Gastrocnemius medialis (tissue), 4 donors: Measurements from ENCODE around the gene GSTM3. TPM values are rescaled to one million over a fixed set of nuclear protein-coding genes. Genes with fewer than 3 reads are reported as not detected.
"Not testable (repeated sequence)": the region's sequence is repeated elsewhere in the genome, so short reads cannot be mapped to it uniquely, and the experiment has no call there.

Experiments used
- ATAC-seq, 2 donors: fragments of 150-250 bp; one replicate each; pipeline ENCODE4 v1.9.1; 2016
- DNase-seq, 2 donors: peaks; one replicate each; pipeline ENCODE4 v3.0.0-alpha.2; 2019
- H3K27ac ChIP-seq, 4 donors: fragments of 200-600 bp; sonication (generic); 1 replicate in 1 of 4; 2 replicates in 3 of 4; pipeline ENCODE4 v1.5.1; 2016 to 2018; ENCODE audit warnings: mild to moderate bottlenecking in 2 of 4, moderate library complexity in 1 of 4
- H3K27me3 ChIP-seq, 3 donors: fragments of 200-600 bp; sonication (generic) in 2 of 3; 1 replicate in 1 of 3; 2 replicates in 2 of 3; pipeline versions ENCODE4 v1.5.1 to v1.6.0; 2016 to 2019; ENCODE audit warnings: mild to moderate bottlenecking in 1 of 3, moderate library complexity in 1 of 3
- H3K36me3 ChIP-seq, 2 donors: fragments of 200-600 bp; sonication (generic) in 1 of 2; one replicate each; pipeline ENCODE4 v1.5.1; 2017 to 2018
- H3K4me1 ChIP-seq, 2 donors: fragments of 200-600 bp; sonication (generic) in 1 of 2; one replicate each; pipeline ENCODE4 v1.5.1; 2016 to 2017; ENCODE audit warnings: mild to moderate bottlenecking in 2 of 2
- H3K4me3 ChIP-seq, 4 donors: fragments of 200-600 bp; sonication (generic) in 3 of 4; 1 replicate in 1 of 4; 2 replicates in 3 of 4; pipeline ENCODE4 v1.5.1; 2016 to 2019; ENCODE audit warnings: mild to moderate bottlenecking in 2 of 4
- H3K9me3 ChIP-seq, 3 donors: fragments of 200-600 bp; sonication (generic) in 2 of 3; 1 replicate in 1 of 3; 2 replicates in 2 of 3; pipeline ENCODE4 v1.5.1; 2016 to 2019
- POLR2A ChIP-seq, 2 donors: fragments of 450-650 bp; IDR thresholded peaks; one replicate each; pipeline ENCODE4 v1.6.1; 2017; ENCODE audit warnings: antibody characterized with exemption in 2 of 2, mild to moderate bottlenecking in 2 of 2, moderate library complexity in 2 of 2
- in situ Hi-C, 4 donors: fragments of 200-750 bp; cut with MboI; loops; one replicate each; pipeline versions ENCODE4 v1.15.0 to v1.8.0; 2017; ENCODE audit warnings: low sequenced_read_pairs in 4 of 4
- intact Hi-C: fragments of 100-400 bp; cut with DNase I; formaldehyde crosslinking; loops from one replicate; pipeline ENCODE4 v1.15.1; 2023; ENCODE audit warnings: low total_unique reads
- total RNA-seq, 4 donors: library from RNA; depleted of rRNA; stranded (reverse); fragments of >200 nt; gene quantifications; one replicate each; pipeline versions ENCODE4 v1.1.0 to v1.2.3, GENCODE V29; 2016
- TF ChIP-seq, protein P1 (sequence below), 5 experiments: fragments of 450-650 bp in 3 of 5; fragments of 200-600 bp in 2 of 5; sonication (generic) in 2 of 5; IDR thresholded peaks in 4 of 5; conservative IDR thresholded peaks in 1 of 5; 1 replicate in 4 of 5; 2 replicates in 1 of 5; pipeline ENCODE4 v1.5.1; 2016 to 2019; ENCODE audit warnings: antibody characterized with exemption in 5 of 5, mild to moderate bottlenecking in 3 of 5, moderate library complexity in 3 of 5

Gene GSTM3
- total RNA-seq, 4 donors from 2014 or later, result 54.2 to 85.6 (median 71.8) TPM

DNA sequence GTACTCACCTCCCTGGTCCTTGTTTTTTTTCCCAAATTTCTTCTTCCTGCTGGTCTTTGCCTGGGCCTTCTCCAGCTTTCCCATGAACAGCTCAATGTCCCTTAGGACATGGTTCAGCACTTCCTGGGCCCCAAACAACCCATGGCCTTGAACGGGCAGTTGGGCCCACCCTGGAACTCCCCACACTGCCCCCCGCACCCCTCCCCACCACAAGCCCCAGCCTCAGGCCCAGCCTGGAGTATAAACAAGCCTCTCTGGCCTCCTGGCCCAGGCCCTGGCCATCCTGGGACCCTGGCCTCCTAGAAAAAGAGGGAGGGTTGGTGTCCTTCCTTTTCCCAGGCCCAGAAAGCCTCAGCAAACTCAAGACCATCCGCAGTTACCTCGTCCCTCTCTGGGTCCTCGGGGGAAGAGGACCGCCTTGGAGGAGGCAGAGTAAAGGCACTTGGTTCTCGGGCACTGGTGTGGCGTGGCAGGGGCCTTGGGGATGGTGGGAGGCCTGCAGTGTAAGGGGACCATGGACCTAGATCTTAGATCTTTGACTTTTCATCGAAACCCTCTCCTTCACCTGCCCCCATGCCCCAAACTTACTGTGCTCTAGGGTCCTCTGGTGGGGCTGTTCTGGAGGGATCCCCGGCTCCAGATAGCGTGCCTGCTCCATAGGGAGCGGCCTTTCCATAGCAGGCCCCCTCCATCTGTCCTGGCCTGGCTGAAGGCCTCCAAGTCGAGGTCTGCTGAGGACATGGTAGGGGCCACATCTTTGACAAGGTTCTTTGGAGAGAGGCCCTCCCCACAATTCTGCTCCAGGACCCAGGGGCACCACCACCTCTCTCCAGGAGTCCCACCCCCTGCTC is 17.3 kb upstream of the GSTM3 start:
- Histone ChIP-seq H3K36me3 (no peaks in the 10 kb centered on the region), H3K27me3 (no peaks in the 10 kb centered on the region), H3K27ac (no peak overlapping the region), H3K9me3 (no peaks in the 10 kb centered on the region), H3K4me1 (no peaks in the 10 kb centered on the region), H3K4me3 (no peak overlapping the region)
- no peak for ATAC-seq
- TF ChIP-seq, protein P1, sequence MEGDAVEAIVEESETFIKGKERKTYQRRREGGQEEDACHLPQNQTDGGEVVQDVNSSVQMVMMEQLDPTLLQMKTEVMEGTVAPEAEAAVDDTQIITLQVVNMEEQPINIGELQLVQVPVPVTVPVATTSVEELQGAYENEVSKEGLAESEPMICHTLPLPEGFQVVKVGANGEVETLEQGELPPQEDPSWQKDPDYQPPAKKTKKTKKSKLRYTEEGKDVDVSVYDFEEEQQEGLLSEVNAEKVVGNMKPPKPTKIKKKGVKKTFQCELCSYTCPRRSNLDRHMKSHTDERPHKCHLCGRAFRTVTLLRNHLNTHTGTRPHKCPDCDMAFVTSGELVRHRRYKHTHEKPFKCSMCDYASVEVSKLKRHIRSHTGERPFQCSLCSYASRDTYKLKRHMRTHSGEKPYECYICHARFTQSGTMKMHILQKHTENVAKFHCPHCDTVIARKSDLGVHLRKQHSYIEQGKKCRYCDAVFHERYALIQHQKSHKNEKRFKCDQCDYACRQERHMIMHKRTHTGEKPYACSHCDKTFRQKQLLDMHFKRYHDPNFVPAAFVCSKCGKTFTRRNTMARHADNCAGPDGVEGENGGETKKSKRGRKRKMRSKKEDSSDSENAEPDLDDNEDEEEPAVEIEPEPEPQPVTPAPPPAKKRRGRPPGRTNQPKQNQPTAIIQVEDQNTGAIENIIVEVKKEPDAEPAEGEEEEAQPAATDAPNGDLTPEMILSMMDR (IDR thresholded peaks at IDR 0.05 in 4 of 5, conservative IDR thresholded peaks at IDR 0.05 in 1 of 5), result no peak
- TF ChIP-seq POLR2A (IDR thresholded peaks at IDR 0.05), result no peak
- DNase-seq, result no peak
- in situ Hi-C loops, result no loop called here
- intact Hi-C loops, result no loop called here

DNA sequence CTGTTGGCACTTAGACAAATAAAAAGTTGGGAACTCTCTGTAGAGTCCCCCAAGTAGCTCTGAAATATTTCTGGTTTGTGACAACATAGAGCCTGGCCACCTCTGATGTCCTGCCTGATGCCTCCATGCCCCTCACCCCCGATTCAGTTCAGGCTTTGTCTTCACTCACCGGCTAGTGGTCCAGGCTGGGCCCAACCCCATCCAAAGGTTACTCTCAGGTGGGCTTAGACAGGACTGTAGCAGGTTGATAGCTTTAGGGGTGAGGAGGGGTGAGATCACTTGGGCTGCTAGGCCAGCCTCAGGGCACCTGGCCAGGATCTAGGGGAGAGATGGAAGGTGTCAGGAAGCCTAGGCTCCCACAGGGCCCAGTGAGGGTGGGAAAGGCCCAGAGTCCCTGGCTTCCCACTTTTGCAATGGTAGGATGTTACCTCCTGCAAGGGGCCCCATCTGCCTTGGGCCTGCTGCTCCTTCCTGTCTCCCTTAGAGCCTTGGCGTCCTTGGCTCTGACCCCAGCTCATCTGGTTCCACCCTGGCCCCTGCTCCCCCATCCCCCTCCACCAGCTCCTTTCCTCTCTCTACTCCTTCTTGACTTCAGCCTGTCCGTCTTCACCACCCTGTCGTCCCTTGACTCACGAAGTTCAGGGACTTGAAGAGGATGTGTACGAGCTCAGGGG is 16.1 kb upstream of the GSTM3 start:
- no peaks in the 10 kb centered on the region for H3K9me3 ChIP-seq
- intact Hi-C loops, result no loop called here
- TF ChIP-seq, protein P1 (IDR thresholded peaks at IDR 0.05 in 4 of 5, conservative IDR thresholded peaks at IDR 0.05 in 1 of 5), result no peak
- TF ChIP-seq POLR2A (IDR thresholded peaks at IDR 0.05), result no peak
- no peak overlapping the region for H3K27ac ChIP-seq
- in situ Hi-C loops, result no loop called here
- no peaks in the 10 kb centered on the region for H3K4me1 ChIP-seq
- H3K36me3 ChIP-seq, result no peaks in the 10 kb centered on the region
- no peak for ATAC-seq
- H3K4me3 ChIP-seq, result no peak overlapping the region
- DNase-seq, result no peak
- H3K27me3 ChIP-seq, result no peaks in the 10 kb centered on the region

DNA sequence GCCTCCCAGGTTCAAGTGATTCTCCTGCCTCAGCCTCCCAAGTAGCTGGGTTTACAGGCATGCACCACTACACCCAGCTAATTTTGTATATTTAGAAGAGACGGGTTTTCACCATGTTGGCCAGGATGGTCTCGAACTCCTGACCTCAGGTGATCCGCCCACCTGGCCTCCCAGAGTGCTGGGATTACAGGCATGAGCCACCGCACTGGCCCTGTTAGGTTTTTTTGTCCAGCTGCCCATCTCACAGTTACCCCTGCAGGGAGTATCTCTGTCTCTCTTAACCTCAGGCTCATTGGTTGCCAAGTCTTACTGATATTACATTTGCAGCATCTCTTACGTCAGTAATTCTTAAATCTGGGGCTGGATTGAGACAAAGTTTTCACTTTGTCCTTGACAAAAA is 15.5 kb upstream of the GSTM3 start:
- H3K27me3 ChIP-seq, DNase-seq, ATAC-seq, H3K36me3 ChIP-seq, H3K9me3 ChIP-seq, in situ Hi-C loops, H3K4me1 ChIP-seq, H3K4me3 ChIP-seq, intact Hi-C loops, H3K27ac ChIP-seq: not testable (repeated sequence)

DNA sequence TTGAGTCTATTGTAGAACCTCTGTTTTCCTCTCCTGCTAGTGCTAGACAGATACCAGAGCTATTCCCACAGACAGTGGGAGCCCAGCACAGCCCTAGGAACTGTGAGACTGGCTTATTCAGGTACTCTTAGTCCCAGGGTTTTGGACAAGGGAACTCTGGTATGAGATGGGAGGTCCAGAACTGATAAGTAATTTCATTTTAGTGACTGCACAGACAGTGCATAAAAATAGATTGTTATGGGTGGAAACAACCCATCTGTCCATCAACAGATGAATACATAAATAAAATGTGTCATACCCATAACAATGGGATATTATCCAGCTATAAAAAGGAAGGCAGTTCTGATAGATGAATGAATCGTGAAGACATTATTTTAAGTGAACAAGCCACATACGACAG is 13.9 kb upstream of the GSTM3 start:
- no peaks in the 10 kb centered on the region for H3K36me3 ChIP-seq
- no peak overlapping the region for H3K27ac ChIP-seq
- no peaks in the 10 kb centered on the region for H3K4me1 ChIP-seq
- TF ChIP-seq, protein P1 (IDR thresholded peaks at IDR 0.05 in 4 of 5, conservative IDR thresholded peaks at IDR 0.05 in 1 of 5), result no peak
- no peak for TF ChIP-seq POLR2A (IDR thresholded peaks at IDR 0.05)
- no peak overlapping the region for H3K4me3 ChIP-seq
- intact Hi-C loops, result no loop called here
- DNase-seq (no peak), ATAC-seq (no peak)
- H3K9me3 ChIP-seq, result no peaks in the 10 kb centered on the region
- no peaks in the 10 kb centered on the region for H3K27me3 ChIP-seq
- in situ Hi-C loops, result no loop called here

DNA sequence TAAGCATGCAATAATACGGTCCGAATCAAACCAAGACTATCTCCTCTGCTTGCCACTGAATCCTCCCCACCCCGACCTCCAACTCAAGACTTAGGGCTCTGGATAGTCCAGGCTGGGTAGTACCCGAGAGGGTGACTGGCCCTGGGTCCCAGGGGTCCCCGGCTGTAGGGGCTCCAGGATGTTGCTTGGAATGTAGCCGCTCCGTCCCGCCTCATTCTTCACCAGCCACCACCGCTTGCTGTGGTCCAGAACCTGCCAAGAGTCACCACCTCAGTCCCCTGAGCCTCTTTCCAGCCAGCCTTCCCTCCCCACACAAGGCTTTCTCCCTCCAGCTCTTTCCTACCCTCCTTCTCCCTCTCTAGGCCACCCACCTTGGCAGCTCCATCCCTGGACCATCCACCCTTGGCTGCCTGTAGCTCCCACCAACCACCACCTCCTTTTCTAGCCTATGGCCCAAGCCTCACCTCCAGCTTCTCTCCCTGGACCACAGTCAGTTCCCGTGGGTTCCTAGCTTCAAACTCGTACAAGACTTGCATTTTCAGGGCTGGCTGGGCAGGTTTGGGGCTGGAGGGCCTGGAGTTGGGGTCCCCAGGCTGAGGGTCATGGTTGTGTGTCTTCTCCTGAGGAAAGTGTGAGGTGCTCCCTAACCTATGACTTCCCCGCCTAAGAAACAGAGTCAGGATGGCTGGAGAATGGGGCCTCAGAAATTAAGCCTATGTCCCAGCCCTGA is 10.9 kb upstream of the GSTM3 start:
- TF ChIP-seq POLR2A (IDR thresholded peaks at IDR 0.05), result no peak
- TF ChIP-seq, protein P1 (IDR thresholded peaks at IDR 0.05 in 4 of 5, conservative IDR thresholded peaks at IDR 0.05 in 1 of 5), result no peak
- no peak overlapping the region for H3K4me3 ChIP-seq
- DNase-seq (no peak), ATAC-seq (no peak)
- intact Hi-C loops (no loop called here), in situ Hi-C loops (no loop called here)
- H3K4me1 ChIP-seq, result no peaks in the 10 kb centered on the region
- H3K27me3 ChIP-seq, result no peaks in the 10 kb centered on the region
- no peak overlapping the region for H3K27ac ChIP-seq
- H3K9me3 ChIP-seq, result no peaks in the 10 kb centered on the region
- no peaks in the 10 kb centered on the region for H3K36me3 ChIP-seq
